Activated CD4-positive, alpha-beta T cell treated with anti-CD3 and anti-CD28 coated beads for 24 hours (primary cell): ENCODE results near the gene DECR2.
"Not testable (repeated sequence)": the region's sequence is repeated elsewhere in the genome, so short reads cannot be mapped to it uniquely, and the experiment has no call there.

Experiments used
- DNase-seq, 2 donors: peaks; one replicate each; pipeline ENCODE4 v3.0.0-alpha.2; 2020; ENCODE audit warnings: low read depth in 2 of 2

Gene DECR2

GRCh38 chr16:401468-402348 lies at the start of gene DECR2:
TSS of gene DECR2 (plus strand) at chr16:401885. CDS start at chr16:401964, 79 bp downstream.
- peak; percentile 100 for DNase-seq

- peak; percentile 100 for DNase-seq
Observed at GRCh38 chr16:352547-353403, 48.9 kb upstream of the DECR2 start, which contains the start of gene AXIN1. TSS of gene AXIN1 (minus strand) at chr16:352723. CDS start at chr16:347025, 5,698 bp downstream.

- no peak for DNase-seq
Observed at GRCh38 chr16:353404-354290, 48.0 kb upstream of the DECR2 start.

- DNase-seq = no peak
Observed at GRCh38 chr16:354291-354881, 47.3 kb upstream of the DECR2 start.

GRCh38 chr16:354971-355461 lies 46.7 kb upstream of the DECR2 start:
- no peak for DNase-seq

GRCh38 chr16:356741-357140 lies 44.9 kb upstream of the DECR2 start:
- no peak for DNase-seq

- no peak for DNase-seq
Observed at GRCh38 chr16:359067-359763, 42.5 kb upstream of the DECR2 start.

- no peak for DNase-seq
Observed at GRCh38 chr16:359871-360697, 41.6 kb upstream of the DECR2 start.

- no peak for DNase-seq
Observed at GRCh38 chr16:360698-361336, 40.9 kb upstream of the DECR2 start.

- DNase-seq = no peak
Observed at GRCh38 chr16:361341-361871, 40.3 kb upstream of the DECR2 start.

- peak; percentile 53 to 56 for DNase-seq
Observed at GRCh38 chr16:361872-362701, 39.6 kb upstream of the DECR2 start.

- DNase-seq = not testable (repeated sequence)
Observed at GRCh38 chr16:362702-362999, 39.0 kb upstream of the DECR2 start.

GRCh38 chr16:363110-363765 lies 38.4 kb upstream of the DECR2 start:
- no peak for DNase-seq

GRCh38 chr16:363766-364490 lies 37.8 kb upstream of the DECR2 start:
- DNase-seq = no peak

GRCh38 chr16:364595-365491 lies 36.8 kb upstream of the DECR2 start:
- no peak for DNase-seq

- DNase-seq = no peak
Observed at GRCh38 chr16:366476-366875, 35.2 kb upstream of the DECR2 start.
